ENCODE data around the gene RAET1G. TPM values are rescaled to one million over a fixed set of nuclear protein-coding genes. Genes with fewer than 3 reads are reported as not detected.
"Not testable (repeated sequence)": the region's sequence is repeated elsewhere in the genome, so short reads cannot be mapped to it uniquely, and the experiment has no call there.

The RAET1G gene
- total RNA-seq, 2 donors from 2014 or later = not detected

DNA sequence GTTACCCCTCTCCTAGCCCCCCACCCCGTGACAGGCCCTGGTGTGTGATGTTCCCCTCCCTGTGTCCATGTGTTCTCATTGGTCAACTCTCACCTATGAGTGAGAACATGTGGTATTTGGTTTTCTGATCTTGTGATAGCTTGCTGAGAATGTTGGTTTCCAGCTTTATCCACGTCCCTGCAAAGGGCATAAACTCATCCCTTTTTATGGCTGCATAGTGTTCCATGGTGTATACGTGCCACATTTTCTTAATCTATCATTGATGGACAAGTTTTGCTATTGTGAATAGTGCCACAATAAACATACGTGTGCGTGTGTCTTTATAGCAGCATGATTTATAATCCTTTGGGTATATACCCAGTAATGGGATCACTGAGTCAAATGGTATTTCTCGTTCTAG lies 31.1 kb downstream of the RAET1G start:
- peaks cover 14% of the 10 kb centered on the region for H3K4me1 Mint-ChIP-seq
- H3K27ac Mint-ChIP-seq; ATAC-seq (replicated peaks); H3K4me3 Mint-ChIP-seq; H3K27me3 Mint-ChIP-seq; H3K36me3 Mint-ChIP-seq (ENCODE audit: low read depth); H3K9me3 Mint-ChIP-seq: not testable (repeated sequence)

DNA sequence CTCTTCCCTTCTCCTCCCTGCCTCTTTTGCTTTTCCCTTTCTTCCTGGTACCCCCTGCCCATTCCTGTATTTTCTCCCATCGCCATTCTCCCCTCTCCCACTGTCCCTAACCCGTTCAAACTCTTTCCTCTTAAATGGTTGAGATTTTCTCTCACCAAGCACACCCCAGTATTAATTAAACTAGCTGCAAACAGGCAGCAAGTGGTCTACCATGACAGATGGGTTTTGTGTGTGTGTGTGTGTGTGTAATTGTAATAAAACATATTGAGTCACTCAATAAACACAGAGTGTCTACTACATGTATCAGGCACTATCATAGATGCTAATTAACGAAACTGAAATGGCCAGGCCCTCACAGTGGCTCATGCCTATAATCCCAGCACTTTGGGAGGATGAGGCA lies 31.7 kb downstream of the RAET1G start:
- no peak for ATAC-seq (replicated peaks)
- peaks cover 8% of the 10 kb centered on the region for H3K4me1 Mint-ChIP-seq
- no peak overlapping the region for H3K4me3 Mint-ChIP-seq

GRCh38 chr6:149890629-149891045 lies 32.3 kb downstream of the RAET1G start:
- H3K4me3 Mint-ChIP-seq = no peak overlapping the region
- no peaks in the 10 kb centered on the region for H3K36me3 Mint-ChIP-seq (ENCODE audit: low read depth)
- H3K27ac Mint-ChIP-seq = no peak overlapping the region
- no peak for ATAC-seq (replicated peaks)
- no peaks in the 10 kb centered on the region for H3K9me3 Mint-ChIP-seq
- peaks cover 5% of the 10 kb centered on the region for H3K27me3 Mint-ChIP-seq
- peaks cover 2% of the 10 kb centered on the region for H3K4me1 Mint-ChIP-seq

More for the DNA sequence above, 31.7 kb downstream of the RAET1G start:
- peaks cover 5% of the 10 kb centered on the region for H3K27me3 Mint-ChIP-seq
- H3K27ac Mint-ChIP-seq = no peak overlapping the region
- H3K9me3 Mint-ChIP-seq = no peaks in the 10 kb centered on the region
- no peaks in the 10 kb centered on the region for H3K36me3 Mint-ChIP-seq (ENCODE audit: low read depth)

GRCh38 chr6:149889326-149889725 lies 33.6 kb downstream of the RAET1G start:
- Mint-ChIP-seq H3K27ac (no peak overlapping the region), H3K9me3 (no peaks in the 10 kb centered on the region), H3K27me3 (peaks cover 5% of the 10 kb centered on the region), H3K4me3 (no peak overlapping the region), H3K36me3 (ENCODE audit: low read depth) (no peaks in the 10 kb centered on the region), H3K4me1 (no peaks in the 10 kb centered on the region)
- no peak for ATAC-seq (replicated peaks)

GRCh38 chr6:149888659-149889058 lies 34.3 kb downstream of the RAET1G start:
- no peak for ATAC-seq (replicated peaks)
- peaks cover 5% of the 10 kb centered on the region for H3K27me3 Mint-ChIP-seq
- no peak overlapping the region for H3K4me3 Mint-ChIP-seq
- H3K4me1 Mint-ChIP-seq = no peaks in the 10 kb centered on the region
- H3K9me3 Mint-ChIP-seq = no peaks in the 10 kb centered on the region
- no peaks in the 10 kb centered on the region for H3K36me3 Mint-ChIP-seq (ENCODE audit: low read depth)
- H3K27ac Mint-ChIP-seq = no peak overlapping the region

DNA sequence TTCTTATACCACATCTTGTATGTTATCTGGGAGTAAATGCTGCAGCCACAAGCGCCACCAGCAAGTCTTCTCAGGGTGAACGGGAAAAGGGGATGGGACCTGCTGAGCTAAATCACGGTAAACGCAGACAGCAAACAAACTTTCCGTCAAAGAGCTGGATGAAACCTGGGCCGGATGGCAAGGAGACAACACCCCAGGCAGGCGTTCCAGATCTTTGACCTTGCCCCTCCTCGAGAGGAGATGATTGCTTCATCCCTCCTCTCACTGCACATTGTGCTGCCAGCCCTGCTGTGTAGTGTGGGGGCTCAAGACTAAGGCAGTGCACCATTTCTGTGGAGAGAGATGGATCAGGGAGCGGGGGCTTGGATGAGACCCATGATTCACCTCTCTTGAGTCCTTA lies 34.8 kb downstream of the RAET1G start:
- Mint-ChIP-seq H3K4me1 (no peaks in the 10 kb centered on the region), H3K4me3 (no peak overlapping the region), H3K27ac (no peak overlapping the region), H3K27me3 (peaks cover 5% of the 10 kb centered on the region), H3K9me3 (no peaks in the 10 kb centered on the region), H3K36me3 (ENCODE audit: low read depth) (no peaks in the 10 kb centered on the region)
- ATAC-seq (replicated peaks) = no peak

DNA sequence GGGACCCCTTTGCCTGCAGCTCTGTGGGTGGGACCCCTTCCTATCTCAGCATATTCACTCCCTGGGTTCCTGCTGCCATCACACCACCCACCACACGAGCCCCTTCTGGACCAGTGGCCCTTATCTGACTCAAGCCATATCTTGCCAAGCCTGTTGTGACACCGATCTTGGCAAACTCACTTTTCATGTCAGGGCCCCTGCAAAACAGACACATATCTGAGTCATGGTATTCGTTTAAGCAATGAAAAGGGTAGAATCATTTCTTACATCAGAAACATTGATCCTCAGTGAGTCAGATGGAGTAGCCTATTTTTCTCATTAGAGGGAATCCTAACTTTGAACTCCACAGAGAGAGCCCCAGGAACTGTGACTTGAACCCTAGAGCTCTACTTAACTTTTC lies 35.6 kb downstream of the RAET1G start:
- no peak for ATAC-seq (replicated peaks)
- Mint-ChIP-seq H3K36me3 (ENCODE audit: low read depth) (no peaks in the 10 kb centered on the region), H3K27ac (no peak overlapping the region), H3K4me1 (no peaks in the 10 kb centered on the region), H3K4me3 (no peak overlapping the region), H3K27me3 (peaks cover 5% of the 10 kb centered on the region), H3K9me3 (no peaks in the 10 kb centered on the region)

DNA sequence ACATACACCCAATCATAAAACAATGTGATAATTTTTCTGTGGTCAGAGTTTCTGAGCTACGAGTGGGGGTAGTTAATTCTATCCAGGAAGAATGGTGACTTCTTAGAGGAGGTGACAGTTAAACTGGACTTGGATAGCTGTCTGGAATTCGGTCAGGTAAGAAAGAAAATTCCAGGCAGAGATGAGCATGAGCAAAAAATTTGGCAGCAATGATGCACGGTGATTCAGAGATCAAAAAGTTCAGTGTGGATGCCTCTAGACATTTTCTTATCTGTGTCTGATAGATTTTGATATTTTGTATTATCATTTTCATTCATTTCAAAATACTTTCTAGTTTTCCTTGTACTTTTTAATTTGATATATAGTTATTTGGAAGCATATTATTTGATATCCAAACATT lies 37.0 kb downstream of the RAET1G start:
- Mint-ChIP-seq H3K9me3 (no peaks in the 10 kb centered on the region), H3K27ac (no peak overlapping the region)

GRCh38 chr6:149884617-149885016 lies 38.3 kb downstream of the RAET1G start:
- ATAC-seq (replicated peaks) = no peak
- Mint-ChIP-seq H3K27ac (no peak overlapping the region), H3K9me3 (no peaks in the 10 kb centered on the region), H3K4me1 (no peaks in the 10 kb centered on the region), H3K36me3 (ENCODE audit: low read depth) (no peaks in the 10 kb centered on the region), H3K27me3 (peaks cover 6% of the 10 kb centered on the region), H3K4me3 (no peak overlapping the region)

More for the DNA sequence above, 37.0 kb downstream of the RAET1G start:
- Mint-ChIP-seq H3K4me3 (no peak overlapping the region), H3K4me1 (no peaks in the 10 kb centered on the region), H3K36me3 (ENCODE audit: low read depth) (no peaks in the 10 kb centered on the region), H3K27me3 (peaks cover 5% of the 10 kb centered on the region)
- no peak for ATAC-seq (replicated peaks)

DNA sequence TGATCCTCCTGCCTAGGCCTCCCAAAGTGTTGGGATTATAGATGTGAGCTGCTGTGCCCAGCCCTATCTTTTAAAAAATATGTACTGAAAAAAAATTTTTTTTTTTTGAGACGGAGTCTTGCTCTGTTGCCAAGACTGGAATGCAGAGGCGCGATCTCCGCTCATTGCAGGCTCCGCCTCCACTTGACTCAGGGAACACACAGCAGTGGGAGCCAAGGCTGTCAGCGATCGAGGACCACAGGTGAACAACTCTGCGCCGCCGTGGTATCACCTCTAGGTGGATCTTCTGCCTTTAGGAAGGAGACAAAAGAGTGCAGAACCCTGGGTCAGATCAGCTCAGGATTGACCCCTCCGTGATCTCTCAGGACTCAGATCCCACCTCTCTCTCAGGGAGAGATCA lies 38.7 kb downstream of the RAET1G start:
- Mint-ChIP-seq H3K36me3 (ENCODE audit: low read depth) (no peaks in the 10 kb centered on the region), H3K4me1 (no peaks in the 10 kb centered on the region), H3K27me3 (peaks cover 9% of the 10 kb centered on the region), H3K27ac (no peak overlapping the region), H3K9me3 (no peaks in the 10 kb centered on the region), H3K4me3 (no peak overlapping the region)
- no peak for ATAC-seq (replicated peaks)

GRCh38 chr6:149881860-149882259 lies 41.1 kb downstream of the RAET1G start:
- ATAC-seq (replicated peaks) = no peak
- Mint-ChIP-seq H3K36me3 (ENCODE audit: low read depth) (no peaks in the 10 kb centered on the region), H3K4me3 (no peak overlapping the region), H3K9me3 (no peaks in the 10 kb centered on the region), H3K4me1 (no peaks in the 10 kb centered on the region), H3K27me3 (peaks cover 21% of the 10 kb centered on the region), H3K27ac (no peak overlapping the region)

GRCh38 chr6:149881066-149881766 lies 41.7 kb downstream of the RAET1G start:
- Mint-ChIP-seq H3K27ac (no peak overlapping the region), H3K9me3 (no peaks in the 10 kb centered on the region), H3K36me3 (ENCODE audit: low read depth) (no peaks in the 10 kb centered on the region), H3K27me3 (peaks cover 21% of the 10 kb centered on the region), H3K4me1 (no peaks in the 10 kb centered on the region), H3K4me3 (no peak overlapping the region)
- ATAC-seq (replicated peaks) = no peak

DNA sequence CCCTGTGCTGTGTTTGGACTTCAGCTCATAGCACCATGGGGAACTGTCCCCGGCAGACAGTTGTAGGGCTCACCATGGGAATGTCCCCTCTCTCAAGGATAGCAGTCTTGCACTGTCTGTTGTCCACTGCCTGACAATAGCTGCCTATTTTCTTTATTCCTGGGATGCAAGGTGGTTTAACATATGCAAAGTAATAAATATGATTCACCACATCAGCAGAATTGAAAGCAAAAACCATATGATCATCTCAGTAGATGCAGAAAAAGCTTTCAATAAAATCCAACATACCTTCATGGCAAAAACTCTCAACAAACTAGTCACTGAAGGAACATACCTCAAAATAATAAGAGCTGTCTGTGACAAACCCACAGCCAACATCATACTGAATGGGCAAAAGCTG lies 45.3 kb downstream of the RAET1G start:
- Mint-ChIP-seq H3K27me3 (peaks cover 32% of the 10 kb centered on the region), H3K4me3 (no peak overlapping the region)

DNA sequence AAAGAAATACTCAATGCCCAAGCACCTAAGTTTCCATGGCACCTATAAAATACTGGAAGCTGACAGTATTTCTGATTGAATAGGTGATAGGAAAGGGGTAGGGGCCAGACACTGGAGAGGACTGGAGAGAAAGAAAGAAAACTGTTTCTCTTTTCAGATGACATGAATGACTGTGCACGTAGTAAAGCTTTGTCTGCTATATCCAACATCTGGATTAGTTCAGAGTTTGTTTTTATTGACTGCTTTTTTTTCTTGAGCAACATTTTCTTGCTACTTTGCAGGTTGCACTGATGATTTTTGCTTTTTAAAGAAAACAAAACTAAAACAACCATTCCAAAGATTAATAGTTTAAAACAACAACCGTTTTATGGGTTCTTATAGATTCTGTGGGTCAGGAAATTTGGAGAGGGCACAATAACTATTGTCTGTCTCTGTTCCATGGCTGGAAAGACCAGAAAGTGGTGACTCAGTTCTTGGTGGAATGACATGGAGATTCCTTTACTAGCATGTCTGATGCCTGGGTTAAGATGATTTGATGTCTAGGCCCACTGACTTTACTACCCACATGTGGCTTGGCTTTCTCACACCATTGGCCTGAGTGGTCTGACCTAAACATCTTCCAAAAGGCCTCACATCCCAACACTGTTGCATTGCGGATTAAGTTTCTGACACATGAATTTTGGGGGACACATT lies 46.5 kb downstream of the RAET1G start:
- ATAC-seq (replicated peaks) = no peak
- no peaks in the 10 kb centered on the region for H3K36me3 Mint-ChIP-seq (ENCODE audit: low read depth)
- no peak overlapping the region for H3K4me3 Mint-ChIP-seq
- H3K27ac Mint-ChIP-seq = no peak overlapping the region
- no peaks in the 10 kb centered on the region for H3K4me1 Mint-ChIP-seq
- H3K27me3 Mint-ChIP-seq = peaks cover 32% of the 10 kb centered on the region
- H3K9me3 Mint-ChIP-seq = no peaks in the 10 kb centered on the region

More for the DNA sequence above, 45.3 kb downstream of the RAET1G start:
- no peaks in the 10 kb centered on the region for H3K4me1 Mint-ChIP-seq
- no peaks in the 10 kb centered on the region for H3K36me3 Mint-ChIP-seq (ENCODE audit: low read depth)
- no peaks in the 10 kb centered on the region for H3K9me3 Mint-ChIP-seq
- no peak overlapping the region for H3K27ac Mint-ChIP-seq
- no peak for ATAC-seq (replicated peaks)

DNA sequence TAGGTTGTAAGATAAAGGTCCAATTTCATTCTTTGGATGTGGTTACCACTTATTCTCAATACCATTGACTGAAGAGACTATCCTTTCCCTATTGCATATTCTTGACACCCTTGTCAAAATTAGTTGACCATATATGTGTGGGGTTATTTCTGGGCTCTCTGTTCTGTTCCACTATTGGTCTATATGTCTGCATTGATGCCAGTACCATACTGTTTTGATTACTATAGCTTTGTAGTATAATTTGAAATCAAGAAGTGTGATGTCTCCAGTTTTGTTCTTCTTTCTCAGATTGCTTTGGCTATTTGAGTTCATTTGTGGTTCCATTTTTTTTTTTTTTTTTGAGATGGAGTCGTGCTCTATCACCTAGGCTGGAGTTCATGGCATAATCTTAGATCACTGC lies 50.7 kb downstream of the RAET1G start:
- no peak overlapping the region for H3K27ac Mint-ChIP-seq
- ATAC-seq (replicated peaks) = no peak
- no peak overlapping the region for H3K4me3 Mint-ChIP-seq
- H3K36me3 Mint-ChIP-seq (ENCODE audit: low read depth) = no peaks in the 10 kb centered on the region
- peaks cover 5% of the 10 kb centered on the region for H3K4me1 Mint-ChIP-seq
- H3K27me3 Mint-ChIP-seq = peaks cover 14% of the 10 kb centered on the region
- H3K9me3 Mint-ChIP-seq = no peaks in the 10 kb centered on the region
